ENCODE measurements around the gene RUFY3. TPM values are rescaled to one million over a fixed set of nuclear protein-coding genes. Genes with fewer than 3 reads are reported as not detected.

Gene RUFY3
- total and polyA plus RNA-seq, 9 of the 15 experiments (the other 6 are each of a cell fraction or from before 2014, with no cell fraction given) = 4.2 to 31.1 (median 21.5) TPM

- TF ChIP-seq CBX5 (IDR thresholded peaks at IDR 0.05; ENCODE audit: borderline replicate concordance, low read depth) (no peak), CBX8 (IDR thresholded peaks at IDR 0.05; ENCODE audit: borderline replicate concordance, extremely low read depth, low read depth, low read length, poor library complexity, severe bottlenecking) (no peak), ZNF695 (CRISPR knock-in tag; IDR thresholded peaks at IDR 0.05) (no peak), SPI1 (IDR thresholded peaks at IDR 0.05; ENCODE audit: borderline replicate concordance, low read depth, low read length) (peak; percentile 94), RFX7 (CRISPR knock-in tag; IDR thresholded peaks at IDR 0.05) (no peak), ZNF41 (CRISPR knock-in tag; conservative IDR thresholded peaks at IDR 0.05) (no peak), ZNF717 (CRISPR knock-in tag; IDR thresholded peaks at IDR 0.05) (no peak), KLF10 (CRISPR knock-in tag; IDR thresholded peaks at IDR 0.05) (no peak), MAFF (IDR thresholded peaks at IDR 0.05; ENCODE audit: low read length) (no peak), NCOA4 (IDR thresholded peaks at IDR 0.05; ENCODE audit: partially characterized antibody) (no peak), GABPB1 (CRISPR knock-in tag; IDR thresholded peaks at IDR 0.05) (peak; percentile 40; the same call in 1 of the 2 replicates)
These were observed 127.5 kb downstream of the RUFY3 start (continued) for GRCh38 chr4:70849291-70849690.

DNA sequence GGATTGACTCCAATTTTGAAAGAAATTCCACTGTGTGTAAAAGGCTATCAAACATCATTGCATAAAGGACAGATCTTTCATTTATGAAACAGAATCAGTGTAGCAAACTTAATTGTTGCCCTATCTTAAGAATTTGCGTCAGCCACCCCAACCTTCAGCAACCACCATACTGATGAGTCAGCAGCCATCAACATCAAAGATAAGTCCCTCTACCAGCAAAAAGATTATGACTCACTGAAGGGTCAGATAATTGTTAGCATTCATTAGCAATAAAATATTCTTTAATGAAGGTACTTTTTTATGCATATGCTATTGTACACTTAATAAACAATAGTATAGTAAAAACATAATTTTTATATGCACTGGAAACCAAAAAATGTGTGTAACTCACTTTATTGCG, 133.7 kb downstream of the RUFY3 start:
- CTCF ChIA-PET (ENCODE audit: low intra/inter-chr PET ratio) = no interaction called here
- no peaks in the 10 kb centered on the region for H3K9me1 ChIP-seq (ENCODE audit: control insufficient read depth, insufficient read depth, low read length)
- no peak overlapping the region for H3K9ac ChIP-seq (ENCODE audit: insufficient read depth in 1 of 2, low read depth in 2 of 2, low read length in 2 of 2)
- POLR2A ChIA-PET = no interaction called here
- peak; percentile 26 to 51 (median 29) for DNase-seq (ENCODE audit: extremely low read depth in 1 of 4, low spot score in 3 of 4)
- no peak overlapping the region for H3K4me3 ChIP-seq
- intact Hi-C loops (cut with micrococcal nuclease) (no loop called here), in situ Hi-C loops (cut with MboI) (no loop called here)
- FAIRE-seq = peak; percentile 70
- BruUV-seq (replicated peaks) = no TSS peak
- whole genome bisulfite sequencing (ENCODE audit: insufficient coverage, low coverage, missing lambda C conversion rate) = 49% methylated on average over 2 of the region's 2 CpGs
- H2AFZ ChIP-seq (ENCODE audit: low read depth, low read length) = no peak overlapping the region
- no peaks in the 10 kb centered on the region for H3K9me3 ChIP-seq (replicated peaks; ENCODE audit: control insufficient read depth, insufficient read depth, low read depth, low read length)
- no peaks in the 10 kb centered on the region for H3K27me3 ChIP-seq (ENCODE audit: control insufficient read depth in 2 of 2, insufficient read depth in 2 of 2, low read length in 2 of 2)
- H3K4me1 ChIP-seq (replicated peaks in 1 of 2; ENCODE audit: control insufficient read depth in 2 of 2, insufficient read depth in 2 of 2, low read length in 2 of 2) = peaks cover 0 to 8% of the 10 kb centered on the region in 2 experiments; a peak in 2 of 5 replicates
- no peak overlapping the region for H3K4me2 ChIP-seq (ENCODE audit: insufficient read depth, low read length)
- no peak overlapping the region for H3K27ac ChIP-seq (ENCODE audit: extremely low read depth, low read depth, low read length)
- peak; percentile 65 for ATAC-seq
- no peaks in the 10 kb centered on the region for H3K79me2 ChIP-seq (ENCODE audit: control insufficient read depth, insufficient read depth, low read length)
- no peaks in the 10 kb centered on the region for H4K20me1 ChIP-seq (replicated peaks; ENCODE audit: control insufficient read depth, insufficient read depth, low read length)
- no peaks in the 10 kb centered on the region for H3K36me3 ChIP-seq (ENCODE audit: control insufficient read depth, insufficient read depth, low read length)
- TF ChIP-seq ESRRB (CRISPR knock-in tag; IDR thresholded peaks at IDR 0.05; ENCODE audit: borderline replicate concordance) (no peak), MTF1 (CRISPR knock-in tag; IDR thresholded peaks at IDR 0.05; ENCODE audit: borderline replicate concordance) (no peak), ZNF324 (CRISPR knock-in tag; IDR thresholded peaks at IDR 0.05) (no peak), IRF1 (CRISPR knock-in tag; IDR thresholded peaks at IDR 0.05; ENCODE audit: borderline replicate concordance) (no peak), ZNF239 (CRISPR knock-in tag; IDR thresholded peaks at IDR 0.05) (no peak), NFE2 (IDR thresholded peaks at IDR 0.05; ENCODE audit: low read depth) (peak; percentile 84), ZNF561 (CRISPR knock-in tag; conservative IDR thresholded peaks at IDR 0.05) (no peak), TAF1 (IDR thresholded peaks at IDR 0.05; ENCODE audit: control insufficient read depth, extremely low read depth, insufficient read depth, low read length, severe bottlenecking) (no peak), FOSL1 (tag; conservative IDR thresholded peaks at IDR 0.05) (peak; percentile 93), FOXJ3 (CRISPR knock-in tag; IDR thresholded peaks at IDR 0.05) (no peak), ZFP30 (CRISPR knock-in tag; IDR thresholded peaks at IDR 0.05; ENCODE audit: borderline replicate concordance) (no peak), NFATC3 (IDR thresholded peaks at IDR 0.05) (no peak)
- TF ChIP-seq, protein P1, sequence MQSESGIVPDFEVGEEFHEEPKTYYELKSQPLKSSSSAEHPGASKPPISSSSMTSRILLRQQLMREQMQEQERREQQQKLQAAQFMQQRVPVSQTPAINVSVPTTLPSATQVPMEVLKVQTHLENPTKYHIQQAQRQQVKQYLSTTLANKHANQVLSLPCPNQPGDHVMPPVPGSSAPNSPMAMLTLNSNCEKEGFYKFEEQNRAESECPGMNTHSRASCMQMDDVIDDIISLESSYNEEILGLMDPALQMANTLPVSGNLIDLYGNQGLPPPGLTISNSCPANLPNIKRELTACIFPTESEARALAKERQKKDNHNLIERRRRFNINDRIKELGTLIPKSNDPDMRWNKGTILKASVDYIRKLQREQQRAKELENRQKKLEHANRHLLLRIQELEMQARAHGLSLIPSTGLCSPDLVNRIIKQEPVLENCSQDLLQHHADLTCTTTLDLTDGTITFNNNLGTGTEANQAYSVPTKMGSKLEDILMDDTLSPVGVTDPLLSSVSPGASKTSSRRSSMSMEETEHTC (IDR thresholded peaks at IDR 0.05) = no peak

Measured in K562 (cell line).